Hepatocyte (in vitro differentiated cells): Measurements from ENCODE around the gene SCFD1. TPM values are rescaled to one million over a fixed set of nuclear protein-coding genes. Genes with fewer than 3 reads are reported as not detected.

Experiments
- DNase-seq: peaks from one replicate; pipeline ENCODE4 v3.0.0-alpha.2; 2016; ENCODE audit warnings: low spot score
- H2AFZ ChIP-seq: fragments of 200-600 bp; sonication (generic); 2 replicates; pipeline ENCODE4 v1.6.0; 2016; ENCODE audit warnings: antibody characterized with exemption, mild to moderate bottlenecking
- H3K27ac ChIP-seq: fragments of 200-600 bp; sonication (generic); 2 replicates; pipeline ENCODE4 v1.5.1; 2016; ENCODE audit warnings: mild to moderate bottlenecking
- H3K27me3 ChIP-seq: fragments of 200-600 bp; sonication (generic); 2 replicates; pipeline ENCODE4 v1.6.1; 2016
- H3K36me3 ChIP-seq: fragments of 200-600 bp; sonication (generic); replicated peaks from 2 replicates; pipeline ENCODE4 v1.5.1; 2016; ENCODE audit warnings: low read depth; ENCODE audit not compliant: insufficient read depth
- H3K4me1 ChIP-seq: fragments of 200-600 bp; sonication (generic); 2 replicates; pipeline ENCODE4 v1.5.1; 2016; ENCODE audit warnings: mild to moderate bottlenecking, moderate library complexity; ENCODE audit not compliant: insufficient read depth
- H3K4me2 ChIP-seq: fragments of 200-600 bp; sonication (generic); 2 replicates; pipeline ENCODE4 v1.6.0; 2016
- H3K4me3 ChIP-seq: fragments of 200-600 bp; sonication (generic); 2 replicates; pipeline ENCODE4 v1.5.1; 2016; ENCODE audit warnings: mild to moderate bottlenecking
- H3K79me2 ChIP-seq: fragments of 200-600 bp; sonication (generic); 2 replicates; pipeline ENCODE4 v1.6.0; 2017; ENCODE audit warnings: mild to moderate bottlenecking
- H3K9me2 ChIP-seq: fragments of 200-600 bp; sonication (generic); replicated peaks from 2 replicates; pipeline ENCODE4 v1.6.0; 2017; ENCODE audit warnings: mild to moderate bottlenecking; ENCODE audit not compliant: insufficient read depth
- H3K9me3 ChIP-seq: fragments of 200-600 bp; sonication (generic); 2 replicates; pipeline ENCODE4 v1.5.1; 2016; ENCODE audit warnings: low read depth, mild to moderate bottlenecking
- H4K20me1 ChIP-seq: fragments of 200-600 bp; sonication (generic); 2 replicates; pipeline ENCODE4 v1.6.0; 2016; ENCODE audit warnings: mild to moderate bottlenecking; ENCODE audit not compliant: insufficient read depth, poor library complexity, severe bottlenecking
- EZH2 ChIP-seq: fragments of 200-600 bp; sonication (generic); IDR thresholded peaks from 2 replicates; pipeline ENCODE4 v1.6.1; 2016; ENCODE audit warnings: antibody characterized with exemption, mild to moderate bottlenecking, borderline replicate concordance
- EZH2phosphoT487 ChIP-seq: fragments of 200-600 bp; sonication (generic); IDR thresholded peaks from one replicate; pipeline ENCODE4 v1.6.1; 2018; ENCODE audit warnings: antibody characterized with exemption, mild to moderate bottlenecking, low read depth, moderate library complexity; ENCODE audit not compliant: unreplicated experiment, severe bottlenecking
- WGBS: methylation state at CpG from one replicate; pipeline ENCODE4 v1.1.6; 2016; ENCODE audit warnings: low lambda C conversion rate; ENCODE audit errors: missing lambda C conversion rate; 5-methylcytosine and 5-hydroxymethylcytosine counted together
- polyA plus RNA-seq: library from polyadenylated mRNA; unstranded; fragments of >200 nt; fragmentation: Nextera tagmentation; extraction: Ambion mirVana; gene quantifications from 2 replicates; pipeline ENCODE4 v1.2.1, GENCODE V29; 2016
- total RNA-seq: library from RNA; depleted of rRNA; stranded (reverse); fragments of >200 nt; gene quantifications from 2 replicates; pipeline ENCODE4 v1.2.3, GENCODE V29; 2014
- TF ChIP-seq, protein P1 (sequence below): fragments of 200-600 bp; sonication (generic); IDR thresholded peaks from 2 replicates; pipeline ENCODE4 v1.5.1; 2016; ENCODE audit warnings: antibody characterized with exemption, mild to moderate bottlenecking; ENCODE audit not compliant: poor library complexity

SCFD1 gene
- total and polyA plus RNA-seq, 2 experiments from 2014 or later = 68.9 to 101 TPM

DNA sequence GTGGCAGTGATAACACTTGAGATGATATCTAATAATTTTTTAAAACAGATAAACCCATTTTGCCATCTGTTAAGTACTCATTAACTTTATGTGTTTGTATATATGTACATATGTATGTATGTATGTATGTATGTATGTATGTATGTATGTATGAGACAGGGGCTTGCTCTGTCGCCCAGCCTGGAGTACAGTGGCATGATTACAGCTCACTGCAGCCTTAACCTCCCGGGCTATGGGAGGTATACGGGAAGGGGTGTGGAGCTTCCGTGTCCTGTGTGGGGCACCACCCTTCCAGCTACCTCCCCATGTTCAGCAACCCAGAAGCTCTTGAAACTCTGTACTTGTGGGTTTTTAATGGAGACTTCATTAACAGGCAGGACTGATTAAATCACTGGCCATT is 116.9 kb downstream of the SCFD1 start:
- DNase-seq = no peak
- no peak for TF ChIP-seq EZH2phosphoT487
- Histone ChIP-seq H3K9me3 (no peaks in the 10 kb centered on the region), H3K27ac (no peak overlapping the region), H3K36me3 (peaks cover 6% of the 10 kb centered on the region), H3K79me2 (no peaks in the 10 kb centered on the region), H3K4me1 (no peaks in the 10 kb centered on the region), H2AFZ (no peak overlapping the region), H3K4me2 (no peak overlapping the region), H3K9me2 (no peaks in the 10 kb centered on the region), H3K4me3 (no peak overlapping the region), H3K27me3 (no peaks in the 10 kb centered on the region), H4K20me1 (no peaks in the 10 kb centered on the region)
- 94% methylated on average over 4 of the region's 4 CpGs for WGBS

DNA sequence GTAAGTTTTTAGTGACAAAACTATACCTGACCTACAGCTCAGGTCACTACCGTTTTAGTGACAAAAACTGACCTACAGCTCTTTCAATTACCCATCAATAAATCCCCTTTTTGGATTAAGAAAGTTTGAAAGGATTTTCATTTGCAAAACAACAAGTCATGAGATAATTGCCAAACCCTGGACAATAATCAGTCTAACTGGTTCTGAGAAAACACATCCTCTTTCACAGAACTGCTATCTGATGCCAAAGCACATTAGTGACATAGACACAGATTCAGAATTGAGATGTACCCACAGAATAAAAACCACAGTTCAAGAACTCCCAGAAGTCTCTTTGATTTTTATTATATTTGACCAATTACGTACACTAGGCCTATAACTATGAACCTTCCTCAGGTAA is 126.2 kb downstream of the SCFD1 start:
- Histone ChIP-seq H3K9me2 (no peaks in the 10 kb centered on the region), H3K4me3 (no peak overlapping the region), H3K27me3 (no peaks in the 10 kb centered on the region), H2AFZ (no peak overlapping the region), H3K9me3 (no peaks in the 10 kb centered on the region), H3K36me3 (no peaks in the 10 kb centered on the region), H3K4me2 (no peak overlapping the region), H3K27ac (no peak overlapping the region), H4K20me1 (no peaks in the 10 kb centered on the region), H3K4me1 (no peaks in the 10 kb centered on the region), H3K79me2 (no peaks in the 10 kb centered on the region)
- 79% methylated on average over 2 of the region's 2 CpGs for WGBS
- TF ChIP-seq EZH2 (no peak), EZH2phosphoT487 (no peak)
- TF ChIP-seq, protein P1, sequence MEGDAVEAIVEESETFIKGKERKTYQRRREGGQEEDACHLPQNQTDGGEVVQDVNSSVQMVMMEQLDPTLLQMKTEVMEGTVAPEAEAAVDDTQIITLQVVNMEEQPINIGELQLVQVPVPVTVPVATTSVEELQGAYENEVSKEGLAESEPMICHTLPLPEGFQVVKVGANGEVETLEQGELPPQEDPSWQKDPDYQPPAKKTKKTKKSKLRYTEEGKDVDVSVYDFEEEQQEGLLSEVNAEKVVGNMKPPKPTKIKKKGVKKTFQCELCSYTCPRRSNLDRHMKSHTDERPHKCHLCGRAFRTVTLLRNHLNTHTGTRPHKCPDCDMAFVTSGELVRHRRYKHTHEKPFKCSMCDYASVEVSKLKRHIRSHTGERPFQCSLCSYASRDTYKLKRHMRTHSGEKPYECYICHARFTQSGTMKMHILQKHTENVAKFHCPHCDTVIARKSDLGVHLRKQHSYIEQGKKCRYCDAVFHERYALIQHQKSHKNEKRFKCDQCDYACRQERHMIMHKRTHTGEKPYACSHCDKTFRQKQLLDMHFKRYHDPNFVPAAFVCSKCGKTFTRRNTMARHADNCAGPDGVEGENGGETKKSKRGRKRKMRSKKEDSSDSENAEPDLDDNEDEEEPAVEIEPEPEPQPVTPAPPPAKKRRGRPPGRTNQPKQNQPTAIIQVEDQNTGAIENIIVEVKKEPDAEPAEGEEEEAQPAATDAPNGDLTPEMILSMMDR = no peak
- DNase-seq = no peak

DNA sequence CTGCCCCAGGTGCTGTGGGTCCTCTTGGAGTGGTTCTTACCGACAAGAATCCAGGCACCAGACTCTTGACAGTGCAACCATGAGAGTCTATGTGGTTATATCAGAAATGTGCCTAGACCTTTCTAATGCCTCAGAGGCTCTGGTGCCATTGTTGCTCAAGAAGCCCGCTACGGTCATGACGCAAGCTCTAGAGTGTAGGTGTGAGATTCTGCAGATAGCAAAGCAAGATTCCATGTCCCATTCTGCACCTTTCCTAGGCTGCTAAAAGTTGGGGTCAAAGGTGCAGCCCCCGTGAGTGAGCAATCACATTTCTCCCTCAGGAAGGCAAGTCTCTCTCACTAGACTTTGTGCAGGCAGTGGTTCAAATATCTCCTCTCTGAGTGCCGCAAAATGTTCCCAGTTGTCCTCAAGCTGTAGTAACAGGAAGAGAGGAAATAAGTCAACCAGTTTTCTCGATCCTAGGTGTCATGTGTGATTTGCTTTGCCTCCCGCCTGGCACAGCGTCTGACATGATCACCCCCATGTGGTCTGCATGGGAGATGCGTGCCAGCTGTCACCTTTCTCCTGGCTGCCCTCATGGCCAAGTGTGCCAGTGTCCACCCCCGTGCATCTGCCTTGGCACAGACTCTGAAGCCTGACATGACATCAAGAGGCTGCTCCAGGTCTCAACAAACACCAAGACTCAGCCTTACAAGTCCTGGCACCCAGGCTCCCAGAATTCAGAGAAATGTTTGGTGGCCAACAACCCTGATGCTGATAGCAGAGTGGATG is 129.7 kb downstream of the SCFD1 start:
- Histone ChIP-seq H2AFZ (no peak overlapping the region), H3K4me2 (no peak overlapping the region)
- WGBS = 87% methylated on average over 11 of the region's 11 CpGs

DNA sequence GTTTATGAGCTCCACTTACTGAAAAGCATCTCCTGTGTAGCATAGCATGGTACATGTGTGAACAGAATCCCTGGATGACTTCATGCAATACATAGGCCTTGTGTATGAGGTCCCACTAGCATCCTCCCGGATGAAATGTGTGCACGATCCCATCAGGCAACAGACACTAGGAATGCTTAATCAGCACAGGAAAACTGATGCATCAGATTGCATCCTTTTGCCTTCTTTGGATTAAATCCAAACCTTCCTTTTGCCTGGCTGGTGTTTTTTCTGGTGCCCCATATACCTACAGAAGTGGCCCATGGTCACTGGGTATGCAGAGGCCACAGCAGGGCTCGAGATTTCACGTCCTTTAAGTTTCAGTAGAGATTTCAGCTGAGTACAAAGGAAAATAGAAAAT is 131.3 kb downstream of the SCFD1 start:
- Histone ChIP-seq H3K4me2 (no peak overlapping the region), H3K27ac (no peak overlapping the region), H3K9me3 (no peaks in the 10 kb centered on the region), H3K4me3 (no peak overlapping the region), H3K27me3 (no peaks in the 10 kb centered on the region), H3K9me2 (no peaks in the 10 kb centered on the region), H4K20me1 (no peaks in the 10 kb centered on the region), H3K79me2 (no peaks in the 10 kb centered on the region), H3K36me3 (no peaks in the 10 kb centered on the region), H3K4me1 (no peaks in the 10 kb centered on the region), H2AFZ (no peak overlapping the region)
- WGBS = 95% methylated on average over 4 of the region's 4 CpGs
- TF ChIP-seq, protein P1 = no peak
- TF ChIP-seq EZH2phosphoT487 (no peak), EZH2 (no peak)
- no peak for DNase-seq

More for the DNA sequence above, 129.7 kb downstream of the SCFD1 start:
- Histone ChIP-seq H3K4me3 (no peak overlapping the region), H3K36me3 (no peaks in the 10 kb centered on the region), H3K27me3 (no peaks in the 10 kb centered on the region), H3K27ac (no peak overlapping the region), H4K20me1 (no peaks in the 10 kb centered on the region), H3K9me3 (no peaks in the 10 kb centered on the region), H3K9me2 (no peaks in the 10 kb centered on the region), H3K4me1 (no peaks in the 10 kb centered on the region), H3K79me2 (no peaks in the 10 kb centered on the region)
- DNase-seq = no peak
- TF ChIP-seq, protein P1 = no peak
- TF ChIP-seq EZH2phosphoT487 = no peak
- TF ChIP-seq EZH2 = no peak
